Caco-2 (cell line): ENCODE measurements around the gene TIMM9. TPM values are rescaled to one million over a fixed set of nuclear protein-coding genes. Genes with fewer than 3 reads are reported as not detected.

Experiments used
- BruUV-seq: library from RNA; stranded (reverse); fragments of 400-500 nt; replicated peaks from 2 replicates; lab custom pipeline; 2021; lab: Mats Ljungman, UMichigan
- CTCF ChIA-PET: fragments of 300-600 bp; sonication (Branson Sonifier 250); formaldehyde crosslinking; loops from one replicate; lab custom pipeline; 2022; ENCODE audit warnings: antibody characterized with exemption; lab: Charles Lee
- POLR2A ChIA-PET: fragments of 300-600 bp; sonication (Branson Sonifier 250); formaldehyde crosslinking; loops from one replicate; lab custom pipeline; 2022; ENCODE audit warnings: antibody characterized with exemption; lab: Charles Lee
- DNase-seq, 2 experiments: peaks; one replicate each; pipeline versions ENCODE4 v3.0.0 to v3.0.0-alpha.2; 2020 to 2022
- H3K27me3 ChIP-seq: replicated peaks from 2 replicates; pipeline ENCODE4 v1.6.0; 2011; ENCODE audit warnings: low read length; ENCODE audit not compliant: control insufficient read depth, insufficient read depth
- H3K36me3 ChIP-seq: 2 replicates; pipeline ENCODE4 v1.5.1; 2011; ENCODE audit warnings: low read length; ENCODE audit not compliant: control insufficient read depth, insufficient read depth
- H3K4me1 ChIP-seq: fragments of 250-450 bp; sonication (Bioruptor Pico); 2 replicates; pipeline ENCODE4 v1.5.1; 2020; ENCODE audit warnings: mild to moderate bottlenecking
- H3K4me3 ChIP-seq: 2 replicates; pipeline ENCODE4 v1.5.1; 2011; ENCODE audit warnings: low read depth, mild to moderate bottlenecking, control low read depth, low read length
- H3K9me3 ChIP-seq: fragments of 250-450 bp; sonication (Bioruptor Pico); 2 replicates; pipeline ENCODE4 v1.5.1; 2020; ENCODE audit warnings: mild to moderate bottlenecking, moderate library complexity
- H3K27ac Mint-ChIP-seq: one replicate; pipeline ENCODE4 v1.8.0; 2022; ENCODE audit warnings: mixed read lengths; ENCODE audit not compliant: unreplicated experiment
- H3K27me3 Mint-ChIP-seq: one replicate; pipeline ENCODE4 v1.8.0; 2022; ENCODE audit warnings: mixed read lengths; ENCODE audit not compliant: insufficient read depth, unreplicated experiment
- H3K36me3 Mint-ChIP-seq: one replicate; pipeline ENCODE4 v1.8.0; 2022; ENCODE audit warnings: mild to moderate bottlenecking, mixed read lengths; ENCODE audit not compliant: insufficient read depth, unreplicated experiment
- H3K4me1 Mint-ChIP-seq: one replicate; pipeline ENCODE4 v1.8.0; 2022; ENCODE audit warnings: low read depth, mixed read lengths; ENCODE audit not compliant: unreplicated experiment
- H3K4me3 Mint-ChIP-seq: one replicate; pipeline ENCODE4 v1.8.0; 2022; ENCODE audit warnings: mild to moderate bottlenecking, moderate library complexity, mixed read lengths; ENCODE audit not compliant: unreplicated experiment
- H3K9me3 Mint-ChIP-seq: one replicate; pipeline ENCODE4 v1.8.0; 2022; ENCODE audit warnings: mixed read lengths; ENCODE audit not compliant: unreplicated experiment
- CTCF ChIP-seq, 2 experiments: fragments of 200-600 bp in 1 of 2; IDR thresholded peaks; 1 replicate in 1 of 2; 2 replicates in 1 of 2; pipeline versions ENCODE4 v1.5.1 to v1.8.0; 2011 to 2022; ENCODE audit warnings: antibody characterized with exemption in 1 of 2, control low read depth in 1 of 2, inconsistent platforms in 1 of 2, low read depth in 1 of 2, low read length in 1 of 2, mild to moderate bottlenecking in 1 of 2, moderate library complexity in 1 of 2; ENCODE audit not compliant: insufficient read depth in 1 of 2, severe bottlenecking in 1 of 2, unreplicated experiment in 1 of 2
- intact Hi-C: fragments of 100-400 bp; cut with micrococcal nuclease; formaldehyde crosslinking; loops from one replicate; pipeline ENCODE4 v1.10.0; 2022; ENCODE audit not compliant: unreplicated experiment
- total RNA-seq: library from RNA; stranded (reverse); gene quantifications from 2 replicates; pipeline ENCODE4 v1.2.3, GENCODE V29; 2022

TIMM9 gene
- total RNA-seq, 1 experiment from 2014 or later: 69.2 TPM

- intact Hi-C loops: no loop called here
- Histone ChIP-seq H3K9me3 (no peaks in the 10 kb centered on the region), H3K27me3 (no peaks in the 10 kb centered on the region), H3K4me1 (no peaks in the 10 kb centered on the region), H3K4me3 (no peak overlapping the region), H3K36me3 (no peaks in the 10 kb centered on the region)
- Mint-ChIP-seq H3K27ac (no peak overlapping the region), H3K4me3 (no peak overlapping the region), H3K27me3 (no peaks in the 10 kb centered on the region), H3K4me1 (no peaks in the 10 kb centered on the region), H3K36me3 (peaks cover 67% of the 10 kb centered on the region), H3K9me3 (peaks cover 14% of the 10 kb centered on the region)
- no TSS peak for BruUV-seq
- CTCF ChIA-PET: no interaction called here
- DNase-seq: no peak
- POLR2A ChIA-PET: no interaction called here
- no peak for TF ChIP-seq CTCF (IDR thresholded peaks at IDR 0.05; ENCODE audit: insufficient read depth in 1 of 2, low read depth in 1 of 2, low read length in 1 of 2, severe bottlenecking in 1 of 2, unreplicated experiment in 1 of 2)
Measured at GRCh38 chr14:58415636-58416547, 11.4 kb downstream of the TIMM9 start.

GRCh38 chr14:58414845-58415244 lies 12.5 kb downstream of the TIMM9 start:
- H3K27ac Mint-ChIP-seq: no peak overlapping the region
- no TSS peak for BruUV-seq
- no peaks in the 10 kb centered on the region for H3K27me3 Mint-ChIP-seq
- Histone ChIP-seq H3K36me3 (no peaks in the 10 kb centered on the region), H3K27me3 (no peaks in the 10 kb centered on the region), H3K4me3 (no peak overlapping the region), H3K4me1 (no peaks in the 10 kb centered on the region), H3K9me3 (no peaks in the 10 kb centered on the region)
- H3K4me1 Mint-ChIP-seq: no peaks in the 10 kb centered on the region
- DNase-seq: peak in 1 of 2 experiments; percentile 24
- peaks cover 14% of the 10 kb centered on the region for H3K9me3 Mint-ChIP-seq
- intact Hi-C loops: no loop called here
- peak in 1 of 2 experiments; percentile 11 for TF ChIP-seq CTCF (IDR thresholded peaks at IDR 0.05; ENCODE audit: insufficient read depth in 1 of 2, low read depth in 1 of 2, low read length in 1 of 2, severe bottlenecking in 1 of 2, unreplicated experiment in 1 of 2)
- no peak overlapping the region for H3K4me3 Mint-ChIP-seq
- POLR2A ChIA-PET: no interaction called here
- peaks cover 65% of the 10 kb centered on the region for H3K36me3 Mint-ChIP-seq
- CTCF ChIA-PET: no interaction called here

- no peaks in the 10 kb centered on the region for H3K4me1 Mint-ChIP-seq
- no peak overlapping the region for H3K4me3 Mint-ChIP-seq
- TF ChIP-seq CTCF (IDR thresholded peaks at IDR 0.05; ENCODE audit: insufficient read depth in 1 of 2, low read depth in 1 of 2, low read length in 1 of 2, severe bottlenecking in 1 of 2, unreplicated experiment in 1 of 2): no peak
- no peaks in the 10 kb centered on the region; the same call in 1 of the 2 replicates for H3K36me3 ChIP-seq
- no peaks in the 10 kb centered on the region for H3K27me3 Mint-ChIP-seq
- no peaks in the 10 kb centered on the region for H3K9me3 ChIP-seq
- ChIA-PET POLR2A (no interaction called here), CTCF (interaction anchor here (0.5 kb wide), 1 partner anchor 8 kb away, joined by 4 read pairs; no protein-coding TSS in a partner anchor)
- H3K27me3 ChIP-seq: no peaks in the 10 kb centered on the region
- peaks cover 31% of the 10 kb centered on the region for H3K36me3 Mint-ChIP-seq
- H3K9me3 Mint-ChIP-seq: no peaks in the 10 kb centered on the region
- intact Hi-C loops: no loop called here
- H3K27ac Mint-ChIP-seq: no peak overlapping the region
- no peak for DNase-seq
- no peaks in the 10 kb centered on the region for H3K4me1 ChIP-seq
- BruUV-seq: TSS peak; percentile 49
- no peak overlapping the region for H3K4me3 ChIP-seq
Measured at GRCh38 chr14:58408681-58409215, 18.6 kb downstream of the TIMM9 start.
